ENCODE data around the gene SPAG5.

SPAG5 gene

DNA sequence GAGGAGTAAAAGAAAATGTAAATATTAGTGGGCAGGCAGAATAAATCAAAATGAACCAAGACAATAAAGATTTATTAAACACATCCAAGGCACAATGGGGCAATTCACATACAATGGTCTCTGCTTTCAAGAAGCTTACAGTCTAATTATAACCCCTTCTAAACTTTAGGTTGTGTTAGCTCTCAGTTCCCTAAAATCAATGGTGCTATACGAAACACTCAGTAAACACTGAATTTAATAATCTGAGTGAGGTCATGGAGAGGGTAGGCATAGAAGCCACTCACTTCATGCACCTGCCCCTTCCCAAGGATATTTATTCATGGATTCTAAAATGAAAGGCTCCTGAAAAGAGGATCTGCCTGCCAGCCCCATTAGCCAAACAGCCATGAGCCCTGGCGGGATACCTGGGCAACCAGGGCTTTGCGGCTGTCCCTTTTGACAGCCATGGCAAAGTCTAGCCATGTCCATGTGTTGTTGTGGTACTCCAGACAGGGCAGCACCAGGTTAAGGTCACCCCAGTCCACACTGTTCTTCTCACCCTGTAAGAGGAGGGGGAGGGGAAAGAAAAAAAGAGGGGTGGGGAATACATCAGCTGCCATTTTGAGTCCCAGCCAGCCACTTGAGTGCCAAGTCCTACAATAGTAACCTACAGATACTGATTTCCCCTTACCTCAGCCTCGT lies 16.6 kb upstream of the SPAG5 start:
- no peaks in the 10 kb centered on the region for H3K9me2 ChIP-seq (replicated peaks; ENCODE audit: control insufficient read depth, low read length)
- no peak overlapping the region for H3K4me3 ChIP-seq (ENCODE audit: low read length)
- no peaks in the 10 kb centered on the region for H3K79me2 ChIP-seq (ENCODE audit: control insufficient read depth, low read length)
- no peak overlapping the region for H3K27ac ChIP-seq (ENCODE audit: low read depth, low read length)
- H3K9me3 ChIP-seq (ENCODE audit: control insufficient read depth, insufficient read depth, low read length), result no peaks in the 10 kb centered on the region
- no peak overlapping the region for H3K4me2 ChIP-seq (ENCODE audit: low read length)
- H3F3A ChIP-seq (ENCODE audit: control insufficient read depth, insufficient read depth), result peaks cover 6% of the 10 kb centered on the region; the same call in 1 of the 2 replicates
- peaks cover 6% of the 10 kb centered on the region; the same call in 1 of the 2 replicates for H4K20me1 ChIP-seq (ENCODE audit: control insufficient read depth, insufficient read depth, low read depth, low read length)
- peaks cover 94% of the 10 kb centered on the region for H3K36me3 ChIP-seq (ENCODE audit: control insufficient read depth, low read length)
- H3K27me3 ChIP-seq (ENCODE audit: control insufficient read depth, low read length), result no peaks in the 10 kb centered on the region
- TF ChIP-seq, protein P1, sequence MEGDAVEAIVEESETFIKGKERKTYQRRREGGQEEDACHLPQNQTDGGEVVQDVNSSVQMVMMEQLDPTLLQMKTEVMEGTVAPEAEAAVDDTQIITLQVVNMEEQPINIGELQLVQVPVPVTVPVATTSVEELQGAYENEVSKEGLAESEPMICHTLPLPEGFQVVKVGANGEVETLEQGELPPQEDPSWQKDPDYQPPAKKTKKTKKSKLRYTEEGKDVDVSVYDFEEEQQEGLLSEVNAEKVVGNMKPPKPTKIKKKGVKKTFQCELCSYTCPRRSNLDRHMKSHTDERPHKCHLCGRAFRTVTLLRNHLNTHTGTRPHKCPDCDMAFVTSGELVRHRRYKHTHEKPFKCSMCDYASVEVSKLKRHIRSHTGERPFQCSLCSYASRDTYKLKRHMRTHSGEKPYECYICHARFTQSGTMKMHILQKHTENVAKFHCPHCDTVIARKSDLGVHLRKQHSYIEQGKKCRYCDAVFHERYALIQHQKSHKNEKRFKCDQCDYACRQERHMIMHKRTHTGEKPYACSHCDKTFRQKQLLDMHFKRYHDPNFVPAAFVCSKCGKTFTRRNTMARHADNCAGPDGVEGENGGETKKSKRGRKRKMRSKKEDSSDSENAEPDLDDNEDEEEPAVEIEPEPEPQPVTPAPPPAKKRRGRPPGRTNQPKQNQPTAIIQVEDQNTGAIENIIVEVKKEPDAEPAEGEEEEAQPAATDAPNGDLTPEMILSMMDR (IDR thresholded peaks at IDR 0.05; ENCODE audit: low read depth, low read length, poor library complexity, severe bottlenecking), result no peak
- no peak for TF ChIP-seq EZH2phosphoT487 (IDR thresholded peaks at IDR 0.05; ENCODE audit: borderline replicate concordance, low read length)
- peaks cover 5% of the 10 kb centered on the region; the same call in 1 of the 2 replicates for H3K4me1 ChIP-seq (ENCODE audit: control insufficient read depth, low read length)

DNA sequence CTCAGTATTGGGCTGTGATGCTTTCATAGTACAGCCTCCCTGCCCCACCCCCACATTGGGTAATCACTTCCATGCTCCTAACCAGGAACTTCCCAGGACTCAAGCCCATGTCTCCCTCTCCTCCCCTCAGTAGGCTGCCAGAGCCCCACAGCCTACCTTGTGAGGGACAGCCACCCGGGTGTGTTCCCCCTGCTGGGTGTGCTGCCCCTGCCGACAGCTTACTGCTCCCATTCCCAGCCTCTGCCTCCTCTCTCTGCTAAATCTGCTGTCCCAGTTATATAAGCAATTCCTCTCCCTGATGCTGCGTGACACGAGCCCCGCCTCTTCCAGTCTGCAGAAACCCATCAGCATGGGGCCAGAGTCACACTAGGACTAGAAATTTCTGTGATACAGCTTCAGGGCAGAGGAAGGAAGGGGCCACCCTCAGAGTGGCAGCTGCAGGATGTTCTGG lies 15.1 kb upstream of the SPAG5 start, which contains the start of gene RSKR:
Gene RSKR (minus strand): TSS at position 255 of the 451 bp plus-strand sequence. CDS start 24 bp downstream, at position 231.
- Histone ChIP-seq H3K27me3 (ENCODE audit: control insufficient read depth, low read length) (no peaks in the 10 kb centered on the region), H3K4me3 (ENCODE audit: low read length) (no peak within 1 kb of the TSS), H3K36me3 (ENCODE audit: control insufficient read depth, low read length) (peaks cover 87% of the 10 kb centered on the region), H4K20me1 (ENCODE audit: control insufficient read depth, insufficient read depth, low read depth, low read length) (peaks cover 6% of the 10 kb centered on the region; the same call in 1 of the 2 replicates), H3K9me2 (replicated peaks; ENCODE audit: control insufficient read depth, low read length) (no peaks in the 10 kb centered on the region), H3K9me3 (ENCODE audit: control insufficient read depth, insufficient read depth, low read length) (no peaks in the 10 kb centered on the region), H3K4me1 (ENCODE audit: control insufficient read depth, low read length) (peaks cover 5% of the 10 kb centered on the region; the same call in 1 of the 2 replicates), H3F3A (ENCODE audit: control insufficient read depth, insufficient read depth) (peaks cover 6% of the 10 kb centered on the region; the same call in 1 of the 2 replicates), H3K27ac (ENCODE audit: low read depth, low read length) (no peak within 1 kb of the TSS), H3K79me2 (ENCODE audit: control insufficient read depth, low read length) (no peaks in the 10 kb centered on the region), H3K4me2 (ENCODE audit: low read length) (no peak within 1 kb of the TSS)
- TF ChIP-seq, protein P1 (IDR thresholded peaks at IDR 0.05; ENCODE audit: low read depth, low read length, poor library complexity, severe bottlenecking), result no peak
- no peak for TF ChIP-seq EZH2phosphoT487 (IDR thresholded peaks at IDR 0.05; ENCODE audit: borderline replicate concordance, low read length)

DNA sequence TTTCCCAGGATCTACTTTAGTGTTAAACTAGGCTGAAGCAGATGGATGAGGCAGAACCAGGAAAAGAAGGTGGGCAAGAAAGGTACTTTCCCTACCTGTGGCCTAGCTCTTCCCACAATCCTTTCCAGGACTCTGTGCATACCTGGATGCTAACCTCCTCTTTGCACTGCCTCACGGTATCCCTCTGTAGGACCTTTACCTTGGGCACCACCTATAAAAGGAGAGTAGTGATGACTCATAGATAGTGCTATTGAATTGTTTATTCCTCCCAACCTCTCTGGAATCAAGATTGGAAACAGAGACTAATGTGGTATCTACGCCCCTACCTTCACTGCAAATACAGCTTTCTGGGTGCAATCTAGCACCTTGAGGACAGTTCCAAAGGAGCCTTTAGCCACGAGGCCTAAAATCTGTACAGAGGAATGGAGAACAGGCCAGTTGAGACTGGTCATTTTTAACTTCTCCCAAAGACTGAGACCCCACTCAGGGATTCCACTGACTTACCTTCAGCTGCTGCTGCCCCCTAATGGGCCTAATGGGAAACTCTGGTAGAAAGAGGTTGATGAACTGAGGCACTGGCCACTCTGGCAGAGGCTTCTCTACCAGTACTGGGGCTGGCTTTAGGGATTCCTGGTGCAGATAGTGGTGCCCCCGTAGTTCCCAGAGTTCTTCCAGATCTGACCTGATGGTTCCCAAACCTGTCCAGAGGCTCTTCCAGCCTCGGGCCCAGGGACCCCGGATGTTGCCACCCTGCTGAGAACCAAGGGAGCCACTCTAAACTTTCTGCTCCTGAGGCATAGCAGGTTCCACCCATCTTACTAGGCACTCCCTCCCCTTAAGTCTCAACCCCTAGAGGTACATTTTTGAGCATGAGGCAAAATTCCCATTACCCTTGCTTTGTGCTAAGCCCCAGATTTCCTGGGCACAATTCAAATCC lies 14.4 kb upstream of the SPAG5 start:
- H3K79me2 ChIP-seq (ENCODE audit: control insufficient read depth, low read length), result no peaks in the 10 kb centered on the region
- H3K27me3 ChIP-seq (ENCODE audit: control insufficient read depth, low read length), result no peaks in the 10 kb centered on the region

More for the DNA sequence above, 14.4 kb upstream of the SPAG5 start:
- peaks cover 5% of the 10 kb centered on the region; the same call in 1 of the 2 replicates for H3K4me1 ChIP-seq (ENCODE audit: control insufficient read depth, low read length)
- H3K36me3 ChIP-seq (ENCODE audit: control insufficient read depth, low read length), result peaks cover 82% of the 10 kb centered on the region
- no peak overlapping the region for H3K4me2 ChIP-seq (ENCODE audit: low read length)
- no peak overlapping the region for H3K27ac ChIP-seq (ENCODE audit: low read depth, low read length)
- H3F3A ChIP-seq (ENCODE audit: control insufficient read depth, insufficient read depth), result peaks cover 6% of the 10 kb centered on the region; the same call in 1 of the 2 replicates
- TF ChIP-seq, protein P1 (IDR thresholded peaks at IDR 0.05; ENCODE audit: low read depth, low read length, poor library complexity, severe bottlenecking), result peak; percentile 84
- TF ChIP-seq EZH2phosphoT487 (IDR thresholded peaks at IDR 0.05; ENCODE audit: borderline replicate concordance, low read length), result no peak
- no peak overlapping the region for H3K4me3 ChIP-seq (ENCODE audit: low read length)
- H4K20me1 ChIP-seq (ENCODE audit: control insufficient read depth, insufficient read depth, low read depth, low read length), result peaks cover 6% of the 10 kb centered on the region; the same call in 1 of the 2 replicates
- no peaks in the 10 kb centered on the region for H3K9me3 ChIP-seq (ENCODE audit: control insufficient read depth, insufficient read depth, low read length)
- H3K9me2 ChIP-seq (replicated peaks; ENCODE audit: control insufficient read depth, low read length), result no peaks in the 10 kb centered on the region

All from DOHH2 (cell line).